ENCODE data around the gene CDR2. TPM values are rescaled to one million over a fixed set of nuclear protein-coding genes. Genes with fewer than 3 reads are reported as not detected.

The CDR2 gene
- polyA plus RNA-seq, 1 donor (not counting 4 experiments of a cell fraction or from before 2014, with no cell fraction given), result 37.1 TPM

GRCh38 chr16:22312897-22313781, 61.3 kb downstream of the CDR2 start:
- Histone ChIP-seq H3K9me1 (ENCODE audit: control insufficient read depth, extremely low read depth, insufficient read depth, low read length) (no peaks in the 10 kb centered on the region), H2AFZ (ENCODE audit: control insufficient read depth, low read length) (no peak overlapping the region), H3K4me1 (ENCODE audit: control insufficient read depth, extremely low read depth, insufficient read depth, low read length) (peaks cover 27% of the 10 kb centered on the region), H3K9ac (ENCODE audit: control insufficient read depth, extremely low read depth, insufficient read depth, low read length) (no peak overlapping the region), H3K9me3 (ENCODE audit: control insufficient read depth, low read depth, low read length) (no peaks in the 10 kb centered on the region), H3K4me3 (ENCODE audit: control insufficient read depth in 2 of 3, extremely low read depth in 1 of 3, insufficient read depth in 2 of 3, low read depth in 1 of 3, low read length in 3 of 3) (no peak overlapping the region), H3K27ac (ENCODE audit: control insufficient read depth, insufficient read depth, low read length) (no peak overlapping the region), H3K79me2 (ENCODE audit: control insufficient read depth, insufficient read depth, low read length) (no peaks in the 10 kb centered on the region), H3K36me3 (ENCODE audit: control insufficient read depth in 2 of 2, extremely low read depth in 1 of 2, insufficient read depth in 2 of 2, low read length in 2 of 2) (peaks cover 37 to 54% of the 10 kb centered on the region in 2 experiments), H3K4me2 (ENCODE audit: control insufficient read depth, extremely low read depth, insufficient read depth, low read depth, low read length) (no peak overlapping the region), H3K27me3 (ENCODE audit: control insufficient read depth, extremely low read depth, insufficient read depth, low read length) (no peaks in the 10 kb centered on the region), H4K20me1 (ENCODE audit: control insufficient read depth, extremely low read depth, insufficient read depth, low read length) (no peaks in the 10 kb centered on the region)
- no peak for DNase-seq (ENCODE audit: low read depth, low spot score)
- TF ChIP-seq EZH2 (IDR thresholded peaks at IDR 0.05; ENCODE audit: low read length), result no peak
- no peak for TF ChIP-seq CTCF (optimal IDR thresholded peaks at IDR 0.05 in 1 of 3, IDR thresholded peaks at IDR 0.05 in 1 of 3, conservative IDR thresholded peaks at IDR 0.05 in 1 of 3; ENCODE audit: extremely low read depth in 1 of 3, insufficient read depth in 2 of 3, low read length in 3 of 3)
- FAIRE-seq, result no peak
- dilution Hi-C loops (cut with MboI; ENCODE audit: extremely low pct_ligation_motif_present, low sequenced_read_pairs), result no loop called here

- DNase-seq (ENCODE audit: low read depth, low spot score) (no peak), FAIRE-seq (no peak)
- TF ChIP-seq EZH2 (IDR thresholded peaks at IDR 0.05; ENCODE audit: low read length), result no peak
- no peak for TF ChIP-seq CTCF (optimal IDR thresholded peaks at IDR 0.05 in 1 of 3, IDR thresholded peaks at IDR 0.05 in 1 of 3, conservative IDR thresholded peaks at IDR 0.05 in 1 of 3; ENCODE audit: extremely low read depth in 1 of 3, insufficient read depth in 2 of 3, low read length in 3 of 3)
- dilution Hi-C loops (cut with MboI; ENCODE audit: extremely low pct_ligation_motif_present, low sequenced_read_pairs), result no loop called here
- Histone ChIP-seq H3K27me3 (ENCODE audit: control insufficient read depth, extremely low read depth, insufficient read depth, low read length) (no peaks in the 10 kb centered on the region), H3K4me2 (ENCODE audit: control insufficient read depth, extremely low read depth, insufficient read depth, low read depth, low read length) (no peak overlapping the region), H3K4me3 (ENCODE audit: control insufficient read depth in 2 of 3, extremely low read depth in 1 of 3, insufficient read depth in 2 of 3, low read depth in 1 of 3, low read length in 3 of 3) (no peak overlapping the region), H4K20me1 (ENCODE audit: control insufficient read depth, extremely low read depth, insufficient read depth, low read length) (no peaks in the 10 kb centered on the region), H3K79me2 (ENCODE audit: control insufficient read depth, insufficient read depth, low read length) (peaks cover 4% of the 10 kb centered on the region), H3K36me3 (ENCODE audit: control insufficient read depth in 2 of 2, extremely low read depth in 1 of 2, insufficient read depth in 2 of 2, low read length in 2 of 2) (peaks cover 40 to 60% of the 10 kb centered on the region in 2 experiments), H3K27ac (ENCODE audit: control insufficient read depth, insufficient read depth, low read length) (no peak overlapping the region), H3K9me3 (ENCODE audit: control insufficient read depth, low read depth, low read length) (no peaks in the 10 kb centered on the region), H2AFZ (ENCODE audit: control insufficient read depth, low read length) (no peak overlapping the region), H3K9ac (ENCODE audit: control insufficient read depth, extremely low read depth, insufficient read depth, low read length) (no peak overlapping the region), H3K4me1 (ENCODE audit: control insufficient read depth, extremely low read depth, insufficient read depth, low read length) (peaks cover 27% of the 10 kb centered on the region), H3K9me1 (ENCODE audit: control insufficient read depth, extremely low read depth, insufficient read depth, low read length) (peaks cover 3% of the 10 kb centered on the region)
Measured at GRCh38 chr16:22311520-22311919, 62.9 kb downstream of the CDR2 start.

All from keratinocyte (primary cell).